Heart left ventricle (tissue), 13 donors: ENCODE data around the gene FMN2.

Experiments used
- POLR2A ChIP-seq, 2 donors: fragments of 450-650 bp; IDR thresholded peaks; one replicate each; pipeline ENCODE4 v1.6.1; 2017; ENCODE audit warnings: antibody characterized with exemption in 2 of 2, mild to moderate bottlenecking in 2 of 2, moderate library complexity in 2 of 2
- TF ChIP-seq, protein P1 (sequence below), 12 donors: fragments of 200-600 bp; sonication (generic) in 4 of 12; IDR thresholded peaks; one replicate each; pipeline versions ENCODE4 v1.5.0 to v1.8.0; 2018 to 2022; ENCODE audit warnings: antibody characterized with exemption in 12 of 12, mild to moderate bottlenecking in 5 of 12
- donor health status: ischemic (EF 13 %, LVEDD 7.1; RV severe dilation, severe dysfunction).
- donor health status: DM: no; HTN: yes; CAD: no.
- donor health status: DM: no; HTN: no; CAD: no.
- donor health status: ischemic (EF 25% LVEDD 6.9; RV normal size, moderate dysfunction).
- donor health status: ischemic (EF 25% LVEDD 5.7; RV mildly dilated, moderate dysfunction).
- donor health status: ischemic (EF 35%, LVEDD 5.7; RV mildly dilated, moderate dysfunction).
- donor health status: nonischemic (EF 11% LVEDD 7.7; RV severe dilation, severe dysfunction).
- donor health status: DM: yes; HTN: yes; CAD: no.
- donor health status: PGD.
- donor health status: ischemic (EF 29% LVEDD 5.4; RV normal size, mild dysfunction).
- donor health status: nonischemic (EF 23%, LVEDD 6.1; RV moderate dilation, normal function).

DNA sequence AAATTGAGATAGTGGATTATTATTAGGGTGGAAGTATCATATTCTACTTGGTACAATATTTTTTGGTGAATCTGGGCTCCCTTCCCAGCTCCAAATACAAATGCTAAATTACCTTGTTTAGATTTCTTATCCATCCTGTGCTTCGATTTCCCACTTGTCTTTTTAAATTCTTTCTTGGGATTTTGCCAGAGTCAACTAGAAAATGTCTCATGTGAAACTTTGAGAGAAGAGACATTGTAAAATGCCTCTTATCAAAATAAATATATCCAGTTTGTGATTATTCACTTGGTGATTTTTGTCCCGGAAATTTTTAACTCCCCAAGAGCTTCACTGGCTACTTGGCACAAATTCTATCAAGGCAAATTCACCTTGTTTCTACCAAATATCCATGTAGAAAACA is 202.0 kb downstream of the FMN2 start:
- TF ChIP-seq, protein P1, sequence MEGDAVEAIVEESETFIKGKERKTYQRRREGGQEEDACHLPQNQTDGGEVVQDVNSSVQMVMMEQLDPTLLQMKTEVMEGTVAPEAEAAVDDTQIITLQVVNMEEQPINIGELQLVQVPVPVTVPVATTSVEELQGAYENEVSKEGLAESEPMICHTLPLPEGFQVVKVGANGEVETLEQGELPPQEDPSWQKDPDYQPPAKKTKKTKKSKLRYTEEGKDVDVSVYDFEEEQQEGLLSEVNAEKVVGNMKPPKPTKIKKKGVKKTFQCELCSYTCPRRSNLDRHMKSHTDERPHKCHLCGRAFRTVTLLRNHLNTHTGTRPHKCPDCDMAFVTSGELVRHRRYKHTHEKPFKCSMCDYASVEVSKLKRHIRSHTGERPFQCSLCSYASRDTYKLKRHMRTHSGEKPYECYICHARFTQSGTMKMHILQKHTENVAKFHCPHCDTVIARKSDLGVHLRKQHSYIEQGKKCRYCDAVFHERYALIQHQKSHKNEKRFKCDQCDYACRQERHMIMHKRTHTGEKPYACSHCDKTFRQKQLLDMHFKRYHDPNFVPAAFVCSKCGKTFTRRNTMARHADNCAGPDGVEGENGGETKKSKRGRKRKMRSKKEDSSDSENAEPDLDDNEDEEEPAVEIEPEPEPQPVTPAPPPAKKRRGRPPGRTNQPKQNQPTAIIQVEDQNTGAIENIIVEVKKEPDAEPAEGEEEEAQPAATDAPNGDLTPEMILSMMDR (IDR thresholded peaks at IDR 0.05) = no peak
- TF ChIP-seq POLR2A (IDR thresholded peaks at IDR 0.05) = no peak
